Fibroblast of peridontal ligament (primary cell): Measurements from ENCODE around the gene LY6G6C.

Source experiments
- DNase-seq: peaks from one replicate; pipeline ENCODE4 v3.0.0-alpha.2; 2010; ENCODE audit errors: extremely low read depth

Gene LY6G6C

GRCh38 chr6:31741815-31742214 is 20.3 kb upstream of the LY6G6C start:
- no peak for DNase-seq

GRCh38 chr6:31740397-31741223 is 19.1 kb upstream of the LY6G6C start:
- no peak for DNase-seq

- DNase-seq: peak; percentile 98
Observed at GRCh38 chr6:31739639-31740396, 18.3 kb upstream of the LY6G6C start, which contains the start of gene MSH5. Gene MSH5, plus strand, starts transcription at chr6:31740005. Its CDS starts 462 bp downstream, at chr6:31740467.

- DNase-seq: peak; percentile 88
Observed at GRCh38 chr6:31737991-31738979, 16.7 kb upstream of the LY6G6C start.

- DNase-seq: no peak
Observed at GRCh38 chr6:31737315-31737990, 15.9 kb upstream of the LY6G6C start.

- no peak for DNase-seq
Observed at GRCh38 chr6:31736768-31737314, 15.3 kb upstream of the LY6G6C start.

- peak; percentile 70 for DNase-seq
Observed at GRCh38 chr6:31736021-31736767, 14.6 kb upstream of the LY6G6C start, which contains the start of gene CLIC1. Gene CLIC1, minus strand, starts transcription at chr6:31736530. Its CDS starts 230 bp downstream, at chr6:31736300.

GRCh38 chr6:31734821-31735406 is 13.4 kb upstream of the LY6G6C start:
- DNase-seq: peak; percentile 56

- DNase-seq: no peak
Observed at GRCh38 chr6:31734247-31734820, 12.8 kb upstream of the LY6G6C start.

- no peak for DNase-seq
Observed at GRCh38 chr6:31733734-31734133, 12.2 kb upstream of the LY6G6C start.

GRCh38 chr6:31732029-31732428 is 10.5 kb upstream of the LY6G6C start:
- no peak for DNase-seq

- DNase-seq: no peak
Observed at GRCh38 chr6:31730631-31731086, 9.1 kb upstream of the LY6G6C start.

- DNase-seq: peak; percentile 89
Observed at GRCh38 chr6:31729979-31730630, 8.6 kb upstream of the LY6G6C start.

- DNase-seq: peak; percentile 90
Observed at GRCh38 chr6:31729515-31729978, 8.0 kb upstream of the LY6G6C start.

- DNase-seq: no peak
Observed at GRCh38 chr6:31728767-31729514, 7.4 kb upstream of the LY6G6C start, which contains the start of gene DDAH2. Gene DDAH2, minus strand, starts transcription at chr6:31729299. Its CDS starts 138 bp downstream, at chr6:31729161.

GRCh38 chr6:31727717-31728671 is 6.4 kb upstream of the LY6G6C start:
- no peak for DNase-seq
